DOHH2 (cell line): Measurements from ENCODE around the gene C1QTNF12.

Experiments used
- CTCF ChIP-seq: fragments of 200-600 bp; sonication (generic); IDR thresholded peaks from one replicate; pipeline ENCODE4 v1.5.1; 2014; ENCODE audit warnings: antibody characterized with exemption, mild to moderate bottlenecking, low read depth, low read length; ENCODE audit not compliant: poor library complexity, severe bottlenecking
- EZH2phosphoT487 ChIP-seq: fragments of 200-600 bp; sonication (generic); IDR thresholded peaks from 2 replicates; pipeline ENCODE4 v1.6.1; 2017; ENCODE audit warnings: borderline replicate concordance, mild to moderate bottlenecking, antibody characterized with exemption, low read length, moderate library complexity, mixed read lengths

GRCh38 chr1:1272341-1273208, 26.1 kb upstream of the C1QTNF12 start:
- TF ChIP-seq CTCF: no peak
- no peak for TF ChIP-seq EZH2phosphoT487
